ENCODE results near the gene CD248.
"Not testable (repeated sequence)": the region's sequence is repeated elsewhere in the genome, so short reads cannot be mapped to it uniquely, and the experiment has no call there.

The CD248 gene

GRCh38 chr11:66313321-66314185 is 3.3 kb downstream of the CD248 start:
- no peak for DNase-seq (ENCODE audit: low read depth)

GRCh38 chr11:66312549-66313320 is 4.1 kb downstream of the CD248 start:
- DNase-seq (ENCODE audit: low read depth) = peak; percentile 91

- DNase-seq (ENCODE audit: low read depth) = peak; percentile 97
Observed at GRCh38 chr11:66311965-66312548, 4.8 kb downstream of the CD248 start.

GRCh38 chr11:66311470-66311964 is 5.3 kb downstream of the CD248 start:
- DNase-seq (ENCODE audit: low read depth) = no peak

- DNase-seq (ENCODE audit: low read depth) = not testable (repeated sequence)
Observed at GRCh38 chr11:66310803-66311440, 5.9 kb downstream of the CD248 start.

GRCh38 chr11:66310324-66310723 is 6.5 kb downstream of the CD248 start:
- no peak for DNase-seq (ENCODE audit: low read depth)

- DNase-seq (ENCODE audit: low read depth) = no peak
Observed at GRCh38 chr11:66309475-66309874, 7.4 kb downstream of the CD248 start.

- DNase-seq (ENCODE audit: low read depth) = no peak
Observed at GRCh38 chr11:66302656-66303055, 14.2 kb downstream of the CD248 start.

- no peak for DNase-seq (ENCODE audit: low read depth)
Observed at GRCh38 chr11:66299186-66299585, 17.7 kb downstream of the CD248 start.

- DNase-seq (ENCODE audit: low read depth) = no peak
Observed at GRCh38 chr11:66297610-66298009, 19.2 kb downstream of the CD248 start.

- no peak for DNase-seq (ENCODE audit: low read depth)
Observed at GRCh38 chr11:66294626-66295620, 21.9 kb downstream of the CD248 start.

GRCh38 chr11:66293777-66294625 is 22.8 kb downstream of the CD248 start:
- no peak for DNase-seq (ENCODE audit: low read depth)

GRCh38 chr11:66293352-66293751 is 23.5 kb downstream of the CD248 start:
- DNase-seq (ENCODE audit: low read depth) = no peak

GRCh38 chr11:66292543-66293332 is 24.1 kb downstream of the CD248 start:
- DNase-seq (ENCODE audit: low read depth) = no peak

GRCh38 chr11:66291706-66292542 is 24.9 kb downstream of the CD248 start, which contains the start of gene TMEM151A:
Gene TMEM151A (plus strand): TSS chr11:66291894. CDS start chr11:66292014, 120 bp downstream.
- no peak for DNase-seq (ENCODE audit: low read depth)

GRCh38 chr11:66291303-66291705 is 25.5 kb downstream of the CD248 start:
- no peak for DNase-seq (ENCODE audit: low read depth)

- DNase-seq (ENCODE audit: low read depth) = no peak
Observed at GRCh38 chr11:66290330-66290621, 26.6 kb downstream of the CD248 start.

Measured in stimulated activated CD8-positive, alpha-beta memory T cell treated with anti-CD3 and anti-CD28 coated beads, Interleukin-12 subunit alpha, Interleukin-12 subunit beta, amount 100 ng/mL, for 4 hours (primary cell).